ENCODE results near the gene ZNF155.

Gene ZNF155

GRCh38 chr19:44007473-44007872 is 23.5 kb downstream of the ZNF155 start:
- no peaks in the 10 kb centered on the region for H3K27me3 ChIP-seq
- peaks cover 34 to 39% of the 10 kb centered on the region in 2 experiments for H3K4me1 ChIP-seq (ENCODE audit: control insufficient read depth in 1 of 2, insufficient read depth in 1 of 2, low read depth in 1 of 2, low read length in 1 of 2)
- peaks cover 48% of the 10 kb centered on the region for H3K36me3 ChIP-seq
- H3K9me3 ChIP-seq, result peaks cover 31% of the 10 kb centered on the region
- H3K27ac ChIP-seq, result no peak overlapping the region
- no peak overlapping the region for H3K4me3 ChIP-seq (ENCODE audit: low read depth in 1 of 2, low read length in 1 of 2)
- TF ChIP-seq CTCF (IDR thresholded peaks at IDR 0.05), result no peak

- peaks cover 48% of the 10 kb centered on the region for H3K36me3 ChIP-seq
- H3K27ac ChIP-seq, result no peak overlapping the region
- no peaks in the 10 kb centered on the region for H3K27me3 ChIP-seq
- H3K9me3 ChIP-seq, result peaks cover 31% of the 10 kb centered on the region
- no peak for TF ChIP-seq CTCF (IDR thresholded peaks at IDR 0.05)
- H3K4me3 ChIP-seq (ENCODE audit: low read depth in 1 of 2, low read length in 1 of 2), result no peak overlapping the region
- H3K4me1 ChIP-seq (ENCODE audit: control insufficient read depth in 1 of 2, insufficient read depth in 1 of 2, low read depth in 1 of 2, low read length in 1 of 2), result peaks cover 15 to 17% of the 10 kb centered on the region in 2 experiments
These were observed 26.5 kb downstream of the ZNF155 start for GRCh38 chr19:44010468-44010867.

- no peak overlapping the region for H3K4me3 ChIP-seq (ENCODE audit: low read depth in 1 of 2, low read length in 1 of 2)
- H3K4me1 ChIP-seq (ENCODE audit: control insufficient read depth in 1 of 2, insufficient read depth in 1 of 2, low read depth in 1 of 2, low read length in 1 of 2), result no peaks in the 10 kb centered on the region
- no peaks in the 10 kb centered on the region for H3K36me3 ChIP-seq
- H3K9me3 ChIP-seq, result no peaks in the 10 kb centered on the region
- H3K27ac ChIP-seq, result no peak overlapping the region
- TF ChIP-seq CTCF (IDR thresholded peaks at IDR 0.05), result no peak
- H3K27me3 ChIP-seq, result no peaks in the 10 kb centered on the region
These were observed 35.5 kb downstream of the ZNF155 start for GRCh38 chr19:44019498-44019897.

- H3K4me1 ChIP-seq (ENCODE audit: control insufficient read depth in 1 of 2, insufficient read depth in 1 of 2, low read depth in 1 of 2, low read length in 1 of 2), result peaks cover 8 to 11% of the 10 kb centered on the region in 2 experiments
- no peaks in the 10 kb centered on the region for H3K9me3 ChIP-seq
- TF ChIP-seq CTCF (IDR thresholded peaks at IDR 0.05), result no peak
- H3K27ac ChIP-seq, result no peak overlapping the region
- no peaks in the 10 kb centered on the region for H3K27me3 ChIP-seq
- no peaks in the 10 kb centered on the region for H3K36me3 ChIP-seq
- no peak overlapping the region for H3K4me3 ChIP-seq (ENCODE audit: low read depth in 1 of 2, low read length in 1 of 2)
These were observed 37.2 kb downstream of the ZNF155 start for GRCh38 chr19:44021221-44021620.

- no peaks in the 10 kb centered on the region for H3K9me3 ChIP-seq
- peak overlapping the region; percentile 58 to 74 for H3K4me3 ChIP-seq (ENCODE audit: low read depth in 1 of 2, low read length in 1 of 2)
- no peak for TF ChIP-seq CTCF (IDR thresholded peaks at IDR 0.05)
- peaks cover 8 to 11% of the 10 kb centered on the region in 2 experiments for H3K4me1 ChIP-seq (ENCODE audit: control insufficient read depth in 1 of 2, insufficient read depth in 1 of 2, low read depth in 1 of 2, low read length in 1 of 2)
- peaks cover 15% of the 10 kb centered on the region for H3K36me3 ChIP-seq
- H3K27me3 ChIP-seq, result no peaks in the 10 kb centered on the region
- peak overlapping the region; percentile 47 for H3K27ac ChIP-seq
These were observed 40.9 kb downstream of the ZNF155 start for GRCh38 chr19:44024900-44025216.

Measured in neutrophil (primary cell).